ENCODE results near the gene CARF.

Gene CARF

GRCh38 chr2:203019142-203019541, 107.1 kb downstream of the CARF start:
- Histone ChIP-seq H3K36me3 (ENCODE audit: insufficient read depth, low read length) (no peaks in the 10 kb centered on the region), H3K9ac (ENCODE audit: low read depth, low read length) (no peak overlapping the region), H3K4me1 (ENCODE audit: insufficient read depth, low read length) (peaks cover 23% of the 10 kb centered on the region), H3K9me3 (ENCODE audit: control insufficient read depth, insufficient read depth, low read length) (no peaks in the 10 kb centered on the region)

DNA sequence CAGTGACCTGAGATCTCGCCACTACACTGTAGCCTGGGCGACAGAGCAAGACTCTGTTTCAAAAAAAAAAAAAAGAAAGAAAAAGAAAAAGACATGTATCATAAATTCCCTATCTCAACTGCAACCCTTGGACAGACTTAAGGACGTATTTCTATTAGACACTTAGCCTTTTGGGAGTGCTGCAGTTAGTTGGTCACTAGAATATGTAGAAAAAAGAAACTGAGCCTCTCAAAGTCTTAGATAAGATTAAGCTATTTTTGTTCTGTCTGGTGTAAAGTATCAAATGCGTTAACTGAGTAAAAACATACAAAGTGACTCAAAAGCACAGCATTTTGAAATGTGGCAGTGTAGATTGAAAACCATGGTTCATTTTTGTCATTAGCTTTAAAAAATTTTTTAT, 109.9 kb downstream of the CARF start:
- peaks cover 14% of the 10 kb centered on the region for H3K4me1 ChIP-seq (ENCODE audit: insufficient read depth, low read length)
- H3K9ac ChIP-seq (ENCODE audit: low read depth, low read length) = no peak overlapping the region
- no peaks in the 10 kb centered on the region for H3K36me3 ChIP-seq (ENCODE audit: insufficient read depth, low read length)
- no peaks in the 10 kb centered on the region for H3K9me3 ChIP-seq (ENCODE audit: control insufficient read depth, insufficient read depth, low read length)

DNA sequence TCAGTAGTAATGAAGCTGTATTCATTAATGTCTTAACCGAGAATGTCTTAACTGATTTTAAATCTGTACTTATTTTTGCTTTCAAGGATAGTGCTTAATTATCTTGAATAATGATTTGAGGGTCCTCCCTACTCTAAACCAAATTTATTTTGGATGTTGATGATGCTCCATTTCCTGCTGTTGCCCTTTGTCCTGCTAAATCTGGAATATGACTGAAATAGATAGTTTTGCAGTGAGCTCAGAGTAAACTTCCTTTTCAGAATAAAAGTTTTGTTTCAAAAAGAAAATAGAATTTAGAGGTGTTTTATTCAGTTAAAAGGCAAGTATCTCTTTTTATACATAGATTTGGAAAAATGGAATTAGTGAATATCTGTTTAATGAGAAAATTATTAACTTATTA, 110.7 kb downstream of the CARF start:
- Histone ChIP-seq H3K36me3 (ENCODE audit: insufficient read depth, low read length) (no peaks in the 10 kb centered on the region), H3K4me1 (ENCODE audit: insufficient read depth, low read length) (peaks cover 13% of the 10 kb centered on the region), H3K9me3 (ENCODE audit: control insufficient read depth, insufficient read depth, low read length) (no peaks in the 10 kb centered on the region), H3K9ac (ENCODE audit: low read depth, low read length) (no peak overlapping the region)

DNA sequence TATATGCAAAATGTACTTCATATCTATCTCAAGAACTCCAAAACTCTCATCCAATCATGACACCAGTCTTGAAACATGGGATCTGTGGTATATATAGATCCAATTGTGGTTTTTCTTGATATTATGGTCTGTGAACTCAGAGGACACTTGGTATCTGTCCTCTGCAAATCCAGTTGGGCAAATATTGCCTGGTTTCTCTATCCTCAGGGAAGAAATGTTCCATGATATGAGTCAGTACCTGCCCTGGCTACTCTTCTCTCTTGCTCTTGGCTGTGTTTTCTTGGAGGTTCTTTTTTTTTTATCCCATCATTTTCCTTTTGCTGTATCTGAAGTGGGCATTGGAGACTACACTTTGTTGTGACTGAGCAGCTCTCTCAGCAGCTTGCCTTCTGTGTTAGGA, 113.5 kb downstream of the CARF start:
- no peaks in the 10 kb centered on the region for H3K9me3 ChIP-seq (ENCODE audit: control insufficient read depth, insufficient read depth, low read length)
- no peak overlapping the region for H3K9ac ChIP-seq (ENCODE audit: low read depth, low read length)
- peaks cover 7% of the 10 kb centered on the region; the same call in 1 of the 2 replicates for H3K4me1 ChIP-seq (ENCODE audit: insufficient read depth, low read length)
- no peaks in the 10 kb centered on the region for H3K36me3 ChIP-seq (ENCODE audit: insufficient read depth, low read length)

DNA sequence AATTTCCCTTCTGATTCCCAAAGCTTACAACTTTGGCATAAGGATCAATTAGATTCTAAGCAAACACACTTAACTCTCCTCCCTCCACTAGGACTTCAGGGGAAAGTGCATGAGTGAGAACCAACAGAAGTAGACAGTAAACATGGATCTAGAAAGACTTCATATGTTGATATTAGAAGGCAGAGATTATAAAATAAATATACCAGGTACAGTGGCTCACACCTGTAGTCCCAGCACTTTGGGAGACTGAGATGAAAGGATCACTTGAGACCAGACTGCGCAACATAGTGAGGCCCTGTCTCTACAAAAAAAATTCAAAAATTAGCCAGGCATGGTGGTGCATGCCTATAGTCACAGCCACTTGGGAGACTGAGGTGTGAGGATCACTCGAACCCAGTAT, 118.5 kb downstream of the CARF start:
- H3K9me3 ChIP-seq (ENCODE audit: control insufficient read depth, insufficient read depth, low read length) = no peaks in the 10 kb centered on the region
- no peaks in the 10 kb centered on the region for H3K36me3 ChIP-seq (ENCODE audit: insufficient read depth, low read length)
- H3K4me1 ChIP-seq (ENCODE audit: insufficient read depth, low read length) = no peaks in the 10 kb centered on the region
- H3K9ac ChIP-seq (ENCODE audit: low read depth, low read length) = no peak overlapping the region

DNA sequence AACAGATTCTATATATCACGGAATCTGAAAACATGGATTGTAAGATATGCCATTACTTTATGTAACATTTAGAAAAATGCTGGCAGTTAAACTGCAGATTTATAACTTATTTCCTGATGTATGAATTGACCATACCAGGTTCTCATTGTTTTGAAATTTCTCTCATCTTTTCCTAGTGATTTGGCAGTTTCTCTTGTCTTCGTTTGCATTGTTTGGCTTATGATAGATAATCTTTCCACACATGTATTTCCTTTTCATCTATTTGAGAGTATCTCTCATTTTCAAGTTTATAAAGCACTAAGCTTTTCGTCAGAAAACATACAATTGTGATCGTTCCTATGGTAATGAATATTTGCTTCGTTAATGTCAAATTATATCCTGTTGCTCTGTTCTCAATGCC, 118.9 kb downstream of the CARF start:
- Histone ChIP-seq H3K36me3 (ENCODE audit: insufficient read depth, low read length) (no peaks in the 10 kb centered on the region), H3K9ac (ENCODE audit: low read depth, low read length) (no peak overlapping the region), H3K9me3 (ENCODE audit: control insufficient read depth, insufficient read depth, low read length) (no peaks in the 10 kb centered on the region), H3K4me1 (ENCODE audit: insufficient read depth, low read length) (no peaks in the 10 kb centered on the region)

DNA sequence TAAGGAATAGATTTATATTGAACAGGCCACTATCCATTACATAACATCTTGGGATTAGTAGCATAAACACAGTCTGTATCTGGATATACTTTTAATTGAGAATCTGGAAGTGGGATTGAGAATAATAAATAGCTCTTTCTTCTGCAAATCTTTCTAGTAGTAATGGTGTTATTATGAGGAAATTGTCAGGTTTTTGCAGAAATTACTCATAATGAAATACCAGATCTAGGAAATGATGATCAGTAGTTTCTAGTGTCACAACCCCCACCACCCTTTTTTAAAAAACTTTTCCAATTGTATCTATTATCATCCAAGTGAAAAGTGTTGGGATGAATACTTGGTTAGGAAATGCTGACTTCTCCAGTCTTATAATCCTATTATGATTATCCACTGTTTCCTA, 121.3 kb downstream of the CARF start:
- Histone ChIP-seq H3K9ac (ENCODE audit: low read depth, low read length) (no peak overlapping the region), H3K4me1 (ENCODE audit: insufficient read depth, low read length) (no peaks in the 10 kb centered on the region), H3K9me3 (ENCODE audit: control insufficient read depth, insufficient read depth, low read length) (no peaks in the 10 kb centered on the region), H3K36me3 (ENCODE audit: insufficient read depth, low read length) (no peaks in the 10 kb centered on the region)

GRCh38 chr2:203035879-203036470, 123.9 kb downstream of the CARF start:
- Histone ChIP-seq H3K9me3 (ENCODE audit: control insufficient read depth, insufficient read depth, low read length) (no peaks in the 10 kb centered on the region), H3K36me3 (ENCODE audit: insufficient read depth, low read length) (no peaks in the 10 kb centered on the region), H3K9ac (ENCODE audit: low read depth, low read length) (no peak overlapping the region), H3K4me1 (ENCODE audit: insufficient read depth, low read length) (no peaks in the 10 kb centered on the region)
